ENCODE measurements around the gene AIF1.

GRCh38 chr6:31577579-31577966, 37.5 kb upstream of the AIF1 start:
- TF ChIP-seq EZH2 (IDR thresholded peaks at IDR 0.05; ENCODE audit: low read length) = no peak
- TF ChIP-seq CTCF (optimal IDR thresholded peaks at IDR 0.05 in 1 of 3, IDR thresholded peaks at IDR 0.05 in 1 of 3, conservative IDR thresholded peaks at IDR 0.05 in 1 of 3; ENCODE audit: extremely low read depth in 1 of 3, insufficient read depth in 2 of 3, low read length in 3 of 3) = no peak
